ENCODE results near the gene ASIP. TPM values are rescaled to one million over a fixed set of nuclear protein-coding genes. Genes with fewer than 3 reads are reported as not detected.

ASIP gene
- total and polyA plus RNA-seq, 2 experiments from 2014 or later = not detected

- no peak for TF ChIP-seq CTCF (conservative IDR thresholded peaks at IDR 0.05; ENCODE audit: low read depth in 2 of 2)
These were observed 15.5 kb downstream of the ASIP start (continued) for GRCh38 chr20:34256629-34257124.

GRCh38 chr20:34260208-34260942 lies 19.2 kb downstream of the ASIP start:
- H2AFZ ChIP-seq = no peak overlapping the region
- no peaks in the 10 kb centered on the region for H3K27me3 ChIP-seq (ENCODE audit: insufficient read depth)
- H3K27ac ChIP-seq (ENCODE audit: low read depth) = no peak overlapping the region
- no peaks in the 10 kb centered on the region for H4K20me1 ChIP-seq (replicated peaks; ENCODE audit: insufficient read depth)
- Mint-ChIP-seq H3K27ac (no peak overlapping the region), H3K9me3 (no peaks in the 10 kb centered on the region), H3K4me3 (no peak overlapping the region), H3K4me1 (peaks cover 14% of the 10 kb centered on the region), H3K27me3 (ENCODE audit: insufficient read depth, low read depth, poor library complexity) (peaks cover 5% of the 10 kb centered on the region), H3K36me3 (ENCODE audit: low read depth) (no peaks in the 10 kb centered on the region)
- no peaks in the 10 kb centered on the region for H3K9me2 ChIP-seq (ENCODE audit: insufficient read depth)
- TF ChIP-seq ZNF114 (CRISPR knock-in tag; IDR thresholded peaks at IDR 0.05) (no peak), ZNF331 (CRISPR knock-in tag; IDR thresholded peaks at IDR 0.05; ENCODE audit: low read depth) (no peak), CREB1 (CRISPR knock-in tag; IDR thresholded peaks at IDR 0.05; ENCODE audit: low read depth) (no peak), POLR2AphosphoS5 (IDR thresholded peaks at IDR 0.05; ENCODE audit: low read depth) (no peak), EZH2 (IDR thresholded peaks at IDR 0.05; ENCODE audit: low read depth, unreplicated experiment) (no peak), JUNB (IDR thresholded peaks at IDR 0.05; ENCODE audit: unreplicated experiment) (no peak), CTCF (conservative IDR thresholded peaks at IDR 0.05; ENCODE audit: low read depth in 2 of 2) (no peak), REST (IDR thresholded peaks at IDR 0.05; ENCODE audit: unreplicated experiment) (no peak), STAT1 (IDR thresholded peaks at IDR 0.05; ENCODE audit: unreplicated experiment) (no peak)
- no peaks in the 10 kb centered on the region for H3K36me3 ChIP-seq (ENCODE audit: insufficient read depth)
- no peak overlapping the region for H3K4me3 ChIP-seq
- H3K4me2 ChIP-seq = no peak overlapping the region
- H3F3A ChIP-seq (replicated peaks; ENCODE audit: low read depth) = no peaks in the 10 kb centered on the region
- H3K79me2 ChIP-seq (replicated peaks; ENCODE audit: insufficient read depth) = no peaks in the 10 kb centered on the region
- ATAC-seq = no peak
- H3K4me1 ChIP-seq (ENCODE audit: insufficient read depth) = no peaks in the 10 kb centered on the region
- DNase-seq (ENCODE audit: low spot score) = no peak

Data from GM23338 (cell line).